Adrenal gland (tissue), 5 donors: ENCODE results near the gene ARPC4.

ENCODE experiments used
- POLR2A ChIP-seq, 2 donors: fragments of 450-650 bp; IDR thresholded peaks; one replicate each; pipeline ENCODE4 v1.6.1; 2017; ENCODE audit warnings: antibody characterized with exemption in 2 of 2, mild to moderate bottlenecking in 2 of 2, moderate library complexity in 1 of 2
- TF ChIP-seq, protein P1 (sequence below), 6 experiments: fragments of 450-650 bp in 4 of 6; fragments of 200-600 bp in 2 of 6; sonication (generic) in 1 of 6; IDR thresholded peaks; 1 replicate in 5 of 6; 2 replicates in 1 of 6; pipeline versions ENCODE4 v1.5.1 to v1.8.0; 2016 to 2021; ENCODE audit warnings: antibody characterized with exemption in 6 of 6, mild to moderate bottlenecking in 2 of 6, moderate library complexity in 1 of 6
- donor health status: DM: no; HTN: no; CAD: no.

DNA sequence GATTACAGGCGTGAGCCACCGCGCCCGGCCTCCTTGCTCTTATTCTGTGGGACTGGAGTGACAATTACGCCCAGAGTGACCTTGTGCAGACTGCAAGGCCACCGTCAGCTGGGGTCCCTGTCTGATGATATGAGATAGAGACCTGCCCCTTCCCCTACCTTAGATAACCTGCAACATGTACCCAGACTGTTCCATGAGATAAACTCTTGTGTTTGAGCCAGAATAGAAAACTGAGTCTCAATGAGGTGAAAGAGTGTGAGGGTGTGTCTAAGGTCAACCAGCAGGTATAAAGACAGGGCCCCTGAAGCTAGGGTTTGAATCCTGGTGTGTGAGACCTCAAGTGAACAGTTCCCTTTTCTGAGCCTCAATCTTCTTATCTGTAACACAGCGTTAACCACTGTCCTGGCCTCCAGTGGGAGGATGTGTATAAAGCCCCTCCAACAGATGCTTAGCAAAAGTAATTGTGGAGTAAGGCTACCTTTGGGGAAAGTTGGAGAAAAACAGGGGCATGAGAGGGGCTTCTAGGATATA is 6.6 kb upstream of the ARPC4 start:
- TF ChIP-seq, protein P1, sequence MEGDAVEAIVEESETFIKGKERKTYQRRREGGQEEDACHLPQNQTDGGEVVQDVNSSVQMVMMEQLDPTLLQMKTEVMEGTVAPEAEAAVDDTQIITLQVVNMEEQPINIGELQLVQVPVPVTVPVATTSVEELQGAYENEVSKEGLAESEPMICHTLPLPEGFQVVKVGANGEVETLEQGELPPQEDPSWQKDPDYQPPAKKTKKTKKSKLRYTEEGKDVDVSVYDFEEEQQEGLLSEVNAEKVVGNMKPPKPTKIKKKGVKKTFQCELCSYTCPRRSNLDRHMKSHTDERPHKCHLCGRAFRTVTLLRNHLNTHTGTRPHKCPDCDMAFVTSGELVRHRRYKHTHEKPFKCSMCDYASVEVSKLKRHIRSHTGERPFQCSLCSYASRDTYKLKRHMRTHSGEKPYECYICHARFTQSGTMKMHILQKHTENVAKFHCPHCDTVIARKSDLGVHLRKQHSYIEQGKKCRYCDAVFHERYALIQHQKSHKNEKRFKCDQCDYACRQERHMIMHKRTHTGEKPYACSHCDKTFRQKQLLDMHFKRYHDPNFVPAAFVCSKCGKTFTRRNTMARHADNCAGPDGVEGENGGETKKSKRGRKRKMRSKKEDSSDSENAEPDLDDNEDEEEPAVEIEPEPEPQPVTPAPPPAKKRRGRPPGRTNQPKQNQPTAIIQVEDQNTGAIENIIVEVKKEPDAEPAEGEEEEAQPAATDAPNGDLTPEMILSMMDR (IDR thresholded peaks at IDR 0.05): no peak
- TF ChIP-seq POLR2A (IDR thresholded peaks at IDR 0.05): no peak
